Measurements from ENCODE around the gene FES.

DNA sequence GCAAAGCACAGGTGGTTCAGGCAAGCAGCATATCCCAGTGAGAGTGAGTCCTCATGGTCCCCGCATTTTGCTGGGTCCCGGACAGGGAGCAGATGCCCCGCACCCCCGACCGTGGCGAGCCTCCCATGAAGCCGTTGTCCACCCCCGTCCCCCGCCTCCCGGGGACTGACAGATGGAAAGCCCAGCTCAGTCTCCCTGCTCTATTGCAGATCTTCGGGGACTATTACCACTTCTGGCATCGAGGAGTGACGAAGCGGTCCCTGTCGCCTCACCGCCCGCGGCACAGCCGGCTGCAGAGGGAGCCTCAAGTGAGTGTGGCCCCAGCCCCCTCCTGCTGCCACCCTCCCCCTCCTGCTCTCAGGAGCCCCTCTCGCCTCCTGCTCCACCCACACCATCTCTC is 8.3 kb upstream of the FES start:
- TF ChIP-seq POLR2A (IDR thresholded peaks at IDR 0.05; ENCODE audit: low read depth, low read length) (no peak), POLR2AphosphoS5 (IDR thresholded peaks at IDR 0.05; ENCODE audit: low read depth, low read length) (no peak)
